ENCODE measurements around the gene ECI2. TPM values are rescaled to one million over a fixed set of nuclear protein-coding genes. Genes with fewer than 3 reads are reported as not detected.
A peak's percentile ranks its signal among the peaks of the same experiment; 100 is the strongest.

The ECI2 gene
- total and polyA plus RNA-seq, 2 of the 13 experiments (the other 11 are each of a cell fraction or from before 2014, with no cell fraction given) = 78.5 to 228 TPM

DNA sequence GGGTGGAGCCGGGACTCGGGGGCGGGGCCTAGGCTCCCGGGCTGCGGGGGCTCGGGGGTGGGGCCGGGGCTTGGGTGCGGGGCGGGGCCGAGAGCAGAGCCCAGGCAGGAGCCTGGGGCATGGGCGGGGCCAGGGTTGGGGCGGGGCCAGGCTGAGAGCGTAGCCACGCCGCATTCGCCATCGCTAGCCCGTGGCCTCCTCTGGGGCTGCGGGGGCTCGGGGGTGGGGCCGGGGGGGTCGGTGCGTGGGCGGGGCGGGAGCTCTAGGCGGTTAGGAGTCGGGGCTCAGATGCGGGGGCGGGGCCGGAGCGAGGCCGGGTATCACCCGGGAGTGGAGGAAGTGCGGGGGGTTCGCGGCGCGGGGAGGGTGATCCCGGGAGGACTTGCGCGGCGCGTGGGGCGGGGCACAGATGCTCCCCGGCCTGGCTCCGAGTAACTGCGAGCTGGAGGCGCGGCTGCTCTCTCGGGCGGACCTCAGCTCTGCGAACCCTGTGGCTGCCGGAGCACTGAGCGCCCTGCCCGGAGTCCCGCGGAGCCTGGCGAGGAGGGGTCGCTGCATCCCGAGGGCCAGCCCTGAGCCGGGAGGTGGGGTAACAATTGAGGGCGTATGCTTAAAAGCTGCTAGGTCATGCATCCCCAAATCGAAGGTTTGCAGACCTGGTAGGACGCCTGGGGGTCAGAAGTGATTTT lies 434 bp upstream of the ECI2 start (continued):
- TF ChIP-seq BCL3 (CRISPR knock-in tag; IDR thresholded peaks at IDR 0.05) (no peak; the same call in 1 of the 2 replicates), ZMYM4 (CRISPR knock-in tag; IDR thresholded peaks at IDR 0.05) (peak; percentile 74), ISL2 (CRISPR knock-in tag; IDR thresholded peaks at IDR 0.05) (0 out of 2 replicates have a peak, but pooled peaks have one; percentile 16), GATAD2A (CRISPR knock-in tag; IDR thresholded peaks at IDR 0.05) (peak; percentile 71), RXRB (CRISPR knock-in tag; IDR thresholded peaks at IDR 0.05; ENCODE audit: borderline replicate concordance) (0 out of 2 replicates have a peak, but pooled peaks have one; percentile 52), MEIS2 (CRISPR knock-in tag; IDR thresholded peaks at IDR 0.05) (0 out of 2 replicates have a peak, but pooled peaks have one; percentile 45), NCOR1 (IDR thresholded peaks at IDR 0.05; ENCODE audit: borderline replicate concordance, low read length) (no peak), ZNF33A (CRISPR knock-in tag; IDR thresholded peaks at IDR 0.05; ENCODE audit: borderline replicate concordance) (peak; percentile 62; the same call in 1 of the 2 replicates), MAZ (IDR thresholded peaks at IDR 0.05; ENCODE audit: borderline replicate concordance, low read depth, low read length) (peak; percentile 97), MAZ (CRISPR knock-in tag; IDR thresholded peaks at IDR 0.05; ENCODE audit: low read depth) (peak; percentile 82; the same call in 1 of the 2 replicates), ZNF660 (CRISPR knock-in tag; IDR thresholded peaks at IDR 0.05; ENCODE audit: borderline replicate concordance, low read depth) (no peak; the same call in 1 of the 2 replicates), SSRP1 (CRISPR knock-in tag; IDR thresholded peaks at IDR 0.05) (no peak), GABPB1 (CRISPR knock-in tag; IDR thresholded peaks at IDR 0.05) (peak; percentile 84), RARG (CRISPR knock-in tag; IDR thresholded peaks at IDR 0.05; ENCODE audit: low read depth) (no peak)
- TF ChIP-seq, protein P1, sequence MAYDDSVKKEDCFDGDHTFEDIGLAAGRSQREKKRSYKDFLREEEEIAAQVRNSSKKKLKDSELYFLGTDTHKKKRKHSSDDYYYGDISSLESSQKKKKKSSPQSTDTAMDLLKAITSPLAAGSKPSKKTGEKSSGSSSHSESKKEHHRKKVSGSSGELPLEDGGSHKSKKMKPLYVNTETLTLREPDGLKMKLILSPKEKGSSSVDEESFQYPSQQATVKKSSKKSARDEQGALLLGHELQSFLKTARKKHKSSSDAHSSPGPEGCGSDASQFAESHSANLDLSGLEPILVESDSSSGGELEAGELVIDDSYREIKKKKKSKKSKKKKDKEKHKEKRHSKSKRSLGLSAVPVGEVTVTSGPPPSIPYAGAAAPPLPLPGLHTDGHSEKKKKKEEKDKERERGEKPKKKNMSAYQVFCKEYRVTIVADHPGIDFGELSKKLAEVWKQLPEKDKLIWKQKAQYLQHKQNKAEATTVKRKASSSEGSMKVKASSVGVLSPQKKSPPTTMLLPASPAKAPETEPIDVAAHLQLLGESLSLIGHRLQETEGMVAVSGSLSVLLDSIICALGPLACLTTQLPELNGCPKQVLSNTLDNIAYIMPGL (CRISPR knock-in tag; IDR thresholded peaks at IDR 0.05; ENCODE audit: borderline replicate concordance in 1 of 2, low read depth in 1 of 2) = peak in 1 of 2 experiments; percentile 77; a peak in 2 of 4 replicates
- TF ChIP-seq, protein P2, sequence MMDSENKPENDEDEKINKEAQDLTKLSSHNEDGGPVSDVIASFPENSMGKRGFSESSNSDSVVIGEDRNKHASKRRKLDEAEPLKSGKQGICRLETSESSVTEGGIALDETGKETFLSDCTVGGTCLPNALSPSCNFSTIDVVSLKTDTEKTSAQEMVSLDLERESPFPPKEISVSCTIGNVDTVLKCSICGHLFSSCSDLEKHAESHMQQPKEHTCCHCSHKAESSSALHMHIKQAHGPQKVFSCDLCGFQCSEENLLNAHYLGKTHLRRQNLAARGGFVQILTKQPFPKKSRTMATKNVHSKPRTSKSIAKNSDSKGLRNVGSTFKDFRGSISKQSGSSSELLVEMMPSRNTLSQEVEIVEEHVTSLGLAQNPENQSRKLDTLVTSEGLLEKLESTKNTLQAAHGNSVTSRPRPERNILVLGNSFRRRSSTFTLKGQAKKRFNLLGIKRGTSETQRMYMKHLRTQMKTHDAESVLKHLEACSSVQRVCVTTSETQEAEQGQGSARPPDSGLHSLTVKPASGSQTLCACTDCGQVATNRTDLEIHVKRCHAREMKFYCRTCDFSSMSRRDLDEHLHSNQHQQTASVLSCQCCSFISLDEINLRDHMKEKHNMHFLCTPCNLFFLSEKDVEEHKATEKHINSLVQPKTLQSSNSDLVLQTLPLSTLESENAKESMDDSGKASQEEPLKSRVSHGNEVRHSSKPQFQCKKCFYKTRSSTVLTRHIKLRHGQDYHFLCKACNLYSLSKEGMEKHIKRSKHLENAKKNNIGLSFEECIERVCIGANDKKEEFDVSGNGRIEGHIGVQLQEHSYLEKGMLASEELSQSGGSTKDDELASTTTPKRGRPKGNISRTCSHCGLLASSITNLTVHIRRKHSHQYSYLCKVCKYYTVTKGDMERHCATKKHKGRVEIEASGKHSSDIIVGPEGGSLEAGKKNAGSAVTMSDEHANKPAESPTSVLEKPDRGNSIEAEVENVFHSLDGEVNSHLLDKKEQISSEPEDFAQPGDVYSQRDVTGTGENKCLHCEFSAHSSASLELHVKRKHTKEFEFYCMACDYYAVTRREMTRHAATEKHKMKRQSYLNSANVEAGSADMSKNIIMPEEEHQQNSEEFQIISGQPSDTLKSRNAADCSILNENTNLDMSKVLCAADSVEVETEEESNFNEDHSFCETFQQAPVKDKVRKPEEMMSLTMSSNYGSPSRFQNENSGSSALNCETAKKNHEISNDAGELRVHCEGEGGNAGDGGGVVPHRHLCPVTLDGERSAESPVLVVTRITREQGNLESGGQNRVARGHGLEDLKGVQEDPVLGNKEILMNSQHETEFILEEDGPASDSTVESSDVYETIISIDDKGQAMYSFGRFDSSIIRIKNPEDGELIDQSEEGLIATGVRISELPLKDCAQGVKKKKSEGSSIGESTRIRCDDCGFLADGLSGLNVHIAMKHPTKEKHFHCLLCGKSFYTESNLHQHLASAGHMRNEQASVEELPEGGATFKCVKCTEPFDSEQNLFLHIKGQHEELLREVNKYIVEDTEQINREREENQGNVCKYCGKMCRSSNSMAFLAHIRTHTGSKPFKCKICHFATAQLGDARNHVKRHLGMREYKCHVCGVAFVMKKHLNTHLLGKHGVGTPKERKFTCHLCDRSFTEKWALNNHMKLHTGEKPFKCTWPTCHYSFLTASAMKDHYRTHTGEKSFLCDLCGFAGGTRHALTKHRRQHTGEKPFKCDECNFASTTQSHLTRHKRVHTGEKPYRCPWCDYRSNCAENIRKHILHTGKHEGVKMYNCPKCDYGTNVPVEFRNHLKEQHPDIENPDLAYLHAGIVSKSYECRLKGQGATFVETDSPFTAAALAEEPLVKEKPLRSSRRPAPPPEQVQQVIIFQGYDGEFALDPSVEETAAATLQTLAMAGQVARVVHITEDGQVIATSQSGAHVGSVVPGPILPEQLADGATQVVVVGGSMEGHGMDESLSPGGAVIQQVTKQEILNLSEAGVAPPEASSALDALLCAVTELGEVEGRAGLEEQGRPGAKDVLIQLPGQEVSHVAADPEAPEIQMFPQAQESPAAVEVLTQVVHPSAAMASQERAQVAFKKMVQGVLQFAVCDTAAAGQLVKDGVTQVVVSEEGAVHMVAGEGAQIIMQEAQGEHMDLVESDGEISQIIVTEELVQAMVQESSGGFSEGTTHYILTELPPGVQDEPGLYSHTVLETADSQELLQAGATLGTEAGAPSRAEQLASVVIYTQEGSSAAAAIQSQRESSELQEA (CRISPR knock-in tag; IDR thresholded peaks at IDR 0.05; ENCODE audit: not compliant biosample characterization) = no peak

Data from HepG2 (cell line).